GM18909 (cell line): ENCODE data around the gene MUSK.

Experiments
- ATAC-seq: cut with Tn5 transposase; IDR thresholded peaks from one replicate; pipeline ENCODE4 v1.9.1; 2021; ENCODE audit warnings: mild to moderate bottlenecking; ENCODE audit not compliant: unreplicated experiment, poor library complexity

The MUSK gene

GRCh38 chr9:110842986-110843385 lies 174.4 kb downstream of the MUSK start:
- no peak for ATAC-seq

GRCh38 chr9:110844121-110844520 lies 175.5 kb downstream of the MUSK start:
- ATAC-seq: no peak

- ATAC-seq: no peak
Observed at GRCh38 chr9:110846215-110846614, 177.6 kb downstream of the MUSK start.

- ATAC-seq: no peak
Observed at GRCh38 chr9:110847671-110848070, 179.1 kb downstream of the MUSK start.

- no peak for ATAC-seq
Observed at GRCh38 chr9:110850401-110851135, 182.0 kb downstream of the MUSK start.
